Renal cortical epithelial cell (primary cell): ENCODE results near the gene SMARCD3. TPM values are rescaled to one million over a fixed set of nuclear protein-coding genes. Genes with fewer than 3 reads are reported as not detected.

Source experiments
- total RNA-seq: library from RNA; depleted of rRNA; stranded (reverse); fragments of >200 nt; gene quantifications from 2 replicates; pipeline ENCODE4 v1.2.3, GENCODE V29; 2014

The SMARCD3 gene
- total RNA-seq, 1 donor from 2014 or later, result 15.0 TPM

Other genes starting within 250 kb of the SMARCD3 start
- gene ATG9B, start 224.2 kb downstream of the SMARCD3 start, total RNA-seq, result 0.10 TPM in 1 of 2 replicates, not detected in the other
- gene ABCB8, start 220.2 kb downstream of the SMARCD3 start, total RNA-seq, result 31.0 and 43.4 TPM in 2 replicates
- 0.15 TPM in 1 of 2 replicates, not detected in the other for gene ASIC3, start 200.2 kb downstream of the SMARCD3 start, total RNA-seq
- 14.8 and 16.8 TPM in 2 replicates for gene CDK5, start 190.8 kb downstream of the SMARCD3 start, total RNA-seq
- gene SLC4A2, start 189.1 kb downstream of the SMARCD3 start, total RNA-seq, result 92.4 and 137 TPM in 2 replicates
- gene FASTK, start 167.9 kb downstream of the SMARCD3 start, total RNA-seq, result 59.3 and 63.7 TPM in 2 replicates
- 34.9 and 41.5 TPM in 2 replicates for gene TMUB1, start 165.2 kb downstream of the SMARCD3 start, total RNA-seq
- gene AGAP3, start 162.2 kb downstream of the SMARCD3 start, total RNA-seq, result 36.3 and 41.2 TPM in 2 replicates
- gene GBX1, start 81.0 kb downstream of the SMARCD3 start, total RNA-seq, result not detected in 2 replicates
- gene ASB10, start 61.4 kb downstream of the SMARCD3 start, total RNA-seq, result not detected in 2 replicates
- not detected in 2 replicates for gene H2BK1, start 38.2 kb downstream of the SMARCD3 start, total RNA-seq
- 80.6 and 82.7 TPM in 2 replicates for gene ABCF2, start 21.5 kb downstream of the SMARCD3 start, total RNA-seq
- gene CHPF2, start 16.2 kb downstream of the SMARCD3 start, total RNA-seq, result 49.1 and 65.9 TPM in 2 replicates
- gene NUB1, start 93.1 kb upstream of the SMARCD3 start, total RNA-seq, result 50.4 and 53.6 TPM in 2 replicates
- 1.5 TPM in 1 of 2 replicates, not detected in the other for gene WDR86, start 161.3 kb upstream of the SMARCD3 start, total RNA-seq
- not detected in 2 replicates for gene CRYGN, start 191.4 kb upstream of the SMARCD3 start, total RNA-seq